Activated naive CD4-positive, alpha-beta T cell treated with anti-CD3 and anti-CD28 coated beads, Interleukin-2, amount 50 U/mL, for 72 hours (primary cell): ENCODE measurements around the gene RNLS. TPM values are rescaled to one million over a fixed set of nuclear protein-coding genes. Genes with fewer than 3 reads are reported as not detected.

ENCODE experiments used
- total RNA-seq, 2 donors: library from RNA; stranded (reverse); gene quantifications; one replicate each; pipeline ENCODE4 v1.2.3, GENCODE V29; 2022

RNLS gene
- total RNA-seq, 2 donors from 2014 or later = 3.3 to 3.8 TPM

Other genes starting within 250 kb of the RNLS start
- gene LIPJ, start 3.4 kb upstream of the RNLS start, total RNA-seq = not detected
- gene LIPF, start 81.1 kb upstream of the RNLS start, total RNA-seq = not detected
- not detected for gene LIPK, start 122.9 kb upstream of the RNLS start, total RNA-seq
- not detected for gene LIPN, start 176.7 kb upstream of the RNLS start, total RNA-seq
- not detected for gene LIPM, start 219.4 kb upstream of the RNLS start, total RNA-seq